Measurements from ENCODE around the gene LDLRAD4.
"Not testable (repeated sequence)": the region's sequence is repeated elsewhere in the genome, so short reads cannot be mapped to it uniquely, and the experiment has no call there.

LDLRAD4 gene

GRCh38 chr18:13585379-13586153 lies 367.0 kb downstream of the LDLRAD4 start:
- DNase-seq, result no peak

GRCh38 chr18:13587001-13587400 lies 368.4 kb downstream of the LDLRAD4 start:
- no peak for DNase-seq

- no peak for DNase-seq
These were observed 368.9 kb downstream of the LDLRAD4 start for GRCh38 chr18:13587477-13587876.

- no peak for DNase-seq
These were observed 369.4 kb downstream of the LDLRAD4 start for GRCh38 chr18:13587937-13588336.

GRCh38 chr18:13589316-13589715 lies 370.8 kb downstream of the LDLRAD4 start:
- no peak for DNase-seq

GRCh38 chr18:13589943-13590342 lies 371.4 kb downstream of the LDLRAD4 start:
- DNase-seq, result no peak

- DNase-seq, result no peak
These were observed 373.7 kb downstream of the LDLRAD4 start for GRCh38 chr18:13592246-13592645.

GRCh38 chr18:13594551-13594950 lies 376.0 kb downstream of the LDLRAD4 start:
- DNase-seq, result no peak

- no peak for DNase-seq
These were observed 378.5 kb downstream of the LDLRAD4 start for GRCh38 chr18:13597068-13597467.

- no peak for DNase-seq
These were observed 380.0 kb downstream of the LDLRAD4 start for GRCh38 chr18:13598591-13598990.

- no peak for DNase-seq
These were observed 380.5 kb downstream of the LDLRAD4 start for GRCh38 chr18:13599031-13599430.

GRCh38 chr18:13603304-13604019 lies 384.9 kb downstream of the LDLRAD4 start:
- DNase-seq, result no peak

GRCh38 chr18:13604786-13605185 lies 386.2 kb downstream of the LDLRAD4 start:
- no peak for DNase-seq

GRCh38 chr18:13605477-13605876 lies 386.9 kb downstream of the LDLRAD4 start:
- DNase-seq, result no peak

GRCh38 chr18:13605901-13606300 lies 387.3 kb downstream of the LDLRAD4 start:
- DNase-seq, result no peak

- no peak for DNase-seq
These were observed 388.2 kb downstream of the LDLRAD4 start for GRCh38 chr18:13606604-13607254.

- DNase-seq, result not testable (repeated sequence)
These were observed 389.5 kb downstream of the LDLRAD4 start for GRCh38 chr18:13608024-13608562.

GRCh38 chr18:13608791-13609532 lies 390.4 kb downstream of the LDLRAD4 start:
- no peak for DNase-seq

GRCh38 chr18:13610555-13611141 lies 392.1 kb downstream of the LDLRAD4 start:
- DNase-seq, result no peak

- no peak for DNase-seq
These were observed 392.6 kb downstream of the LDLRAD4 start for GRCh38 chr18:13611142-13611600.

- DNase-seq, result no peak
These were observed 393.1 kb downstream of the LDLRAD4 start for GRCh38 chr18:13611601-13612195.

All from T1000 (cell line).